ENCODE data around the gene PCDH9. TPM values are rescaled to one million over a fixed set of nuclear protein-coding genes. Genes with fewer than 3 reads are reported as not detected.
"Not testable (repeated sequence)": the region's sequence is repeated elsewhere in the genome, so short reads cannot be mapped to it uniquely, and the experiment has no call there.

The PCDH9 gene
- total RNA-seq, 6 experiments from 2014 or later: 1.6 to 3.9 (median 3.1) TPM

DNA sequence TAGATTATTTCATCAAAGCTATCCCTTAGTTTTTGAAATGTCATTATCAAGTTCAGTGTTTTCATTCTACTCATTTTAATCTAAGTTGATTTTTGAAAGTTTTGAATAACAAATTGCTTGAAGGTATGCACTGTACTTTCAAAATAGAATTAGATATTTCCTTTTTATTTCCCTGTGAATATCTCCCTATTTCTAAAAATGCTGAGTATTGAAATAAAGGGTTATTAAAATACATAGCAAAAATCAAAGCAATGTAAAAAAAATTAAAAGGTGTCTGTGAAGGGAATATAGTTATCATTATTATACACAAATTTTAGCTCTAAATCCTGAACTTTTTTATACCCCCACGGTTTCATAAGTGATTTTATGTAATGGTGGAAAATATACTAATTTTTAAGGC is 967.8 kb downstream of the PCDH9 start:
- intact Hi-C loops (cut with DNase I): no loop called here
- 39% methylated on average over 1 of the region's 1 CpG for WGBS (ENCODE audit: insufficient coverage, low coverage, low lambda C conversion rate, missing lambda C conversion rate)
- no peak overlapping the region for H3K27ac ChIP-seq
- no peaks in the 10 kb centered on the region for H3K4me1 ChIP-seq
- no peak overlapping the region for H3K4me3 ChIP-seq
- no peaks in the 10 kb centered on the region for H3K36me3 ChIP-seq
- H3K27me3 ChIP-seq: no peaks in the 10 kb centered on the region
- no peak for ATAC-seq
- no peaks in the 10 kb centered on the region for H3K9me3 ChIP-seq
- DNase-seq: no peak
- no peak for TF ChIP-seq POLR2A (IDR thresholded peaks at IDR 0.05)
- TF ChIP-seq, protein P1, sequence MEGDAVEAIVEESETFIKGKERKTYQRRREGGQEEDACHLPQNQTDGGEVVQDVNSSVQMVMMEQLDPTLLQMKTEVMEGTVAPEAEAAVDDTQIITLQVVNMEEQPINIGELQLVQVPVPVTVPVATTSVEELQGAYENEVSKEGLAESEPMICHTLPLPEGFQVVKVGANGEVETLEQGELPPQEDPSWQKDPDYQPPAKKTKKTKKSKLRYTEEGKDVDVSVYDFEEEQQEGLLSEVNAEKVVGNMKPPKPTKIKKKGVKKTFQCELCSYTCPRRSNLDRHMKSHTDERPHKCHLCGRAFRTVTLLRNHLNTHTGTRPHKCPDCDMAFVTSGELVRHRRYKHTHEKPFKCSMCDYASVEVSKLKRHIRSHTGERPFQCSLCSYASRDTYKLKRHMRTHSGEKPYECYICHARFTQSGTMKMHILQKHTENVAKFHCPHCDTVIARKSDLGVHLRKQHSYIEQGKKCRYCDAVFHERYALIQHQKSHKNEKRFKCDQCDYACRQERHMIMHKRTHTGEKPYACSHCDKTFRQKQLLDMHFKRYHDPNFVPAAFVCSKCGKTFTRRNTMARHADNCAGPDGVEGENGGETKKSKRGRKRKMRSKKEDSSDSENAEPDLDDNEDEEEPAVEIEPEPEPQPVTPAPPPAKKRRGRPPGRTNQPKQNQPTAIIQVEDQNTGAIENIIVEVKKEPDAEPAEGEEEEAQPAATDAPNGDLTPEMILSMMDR (IDR thresholded peaks at IDR 0.05): no peak

DNA sequence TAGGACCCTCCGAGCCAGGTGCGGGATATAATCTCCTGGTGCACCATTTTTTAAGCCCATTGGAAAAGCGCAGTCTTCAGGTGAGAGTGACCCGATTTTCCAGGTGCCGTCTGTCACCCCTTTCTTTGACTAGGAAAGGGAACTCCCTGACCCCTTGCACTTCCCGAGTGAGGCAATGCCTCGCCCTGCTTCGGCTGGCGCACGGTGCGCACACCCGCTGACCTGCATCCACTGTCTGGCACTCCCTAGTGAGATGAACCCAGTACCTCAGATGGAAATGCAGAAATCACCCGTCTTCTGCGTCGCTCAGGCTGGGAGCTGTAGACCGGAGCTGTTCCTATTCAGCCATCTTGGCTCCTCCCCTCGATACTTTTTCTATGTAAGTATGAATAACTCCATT is 970.7 kb downstream of the PCDH9 start:
- H3K36me3 ChIP-seq; H3K27ac ChIP-seq; H3K4me3 ChIP-seq; DNase-seq; intact Hi-C loops (cut with DNase I); H3K27me3 ChIP-seq; ATAC-seq; H3K9me3 ChIP-seq; H3K4me1 ChIP-seq: not testable (repeated sequence)
- 86% methylated on average over 8 of the region's 17 CpGs for WGBS (ENCODE audit: insufficient coverage, low coverage, low lambda C conversion rate, missing lambda C conversion rate)

Small RNAs within 50 kb of the gene (small RNA-seq; reads per million reads assigned to genes)
- gene RNU7-87P: 0 reads per million in 2 experiments

Data from right lobe of liver (tissue), 6 donors.